Measurements from ENCODE around the gene TSPAN13. TPM values are rescaled to one million over a fixed set of nuclear protein-coding genes. Genes with fewer than 3 reads are reported as not detected.

The TSPAN13 gene
- total RNA-seq, 6 experiments from 2014 or later: 19.5 to 60.9 (median 23.4) TPM

Other genes starting within 250 kb of the TSPAN13 start
- gene LRRC72, start 226.9 kb upstream of the TSPAN13 start, total RNA-seq (2021; fragmentation: NEBNext Ultra II Directional; extraction: Animal tissue kit (Norgen Biotek cat#: 25700)): not detected
- 10 to 100 TPM; 21.0 to 26.2 (median 23.4) TPM for gene ANKMY2, start 108.0 kb upstream of the TSPAN13 start, total RNA-seq (2021; fragmentation: NEBNext Ultra II Directional; extraction: Animal tissue kit (Norgen Biotek cat#: 25700))
- gene BZW2, start 107.6 kb upstream of the TSPAN13 start, total RNA-seq (2021; fragmentation: NEBNext Ultra II Directional; extraction: Animal tissue kit (Norgen Biotek cat#: 25700)): 100 to 1,000 TPM in 2 of 6 experiments, 10 to 100 TPM in 4; 75.8 to 104 (median 94.5) TPM
- gene AGR2, start 51.2 kb downstream of the TSPAN13 start, total RNA-seq (2021; fragmentation: NEBNext Ultra II Directional; extraction: Animal tissue kit (Norgen Biotek cat#: 25700)): not detected
- not detected for gene AGR3, start 128.2 kb downstream of the TSPAN13 start, total RNA-seq (2021; fragmentation: NEBNext Ultra II Directional; extraction: Animal tissue kit (Norgen Biotek cat#: 25700))

All from HFFc6 (cell line).